Endodermal cell (in vitro differentiated cells): Measurements from ENCODE around the gene CHST6. TPM values are rescaled to one million over a fixed set of nuclear protein-coding genes. Genes with fewer than 3 reads are reported as not detected.

ENCODE experiments used
- DNase-seq: peaks from one replicate; pipeline ENCODE4 v3.0.0-alpha.2; 2017
- H3K27ac ChIP-seq: 2 replicates; pipeline ENCODE4 v1.5.1; 2013; ENCODE audit warnings: mild to moderate bottlenecking, low read depth, low read length, moderate library complexity
- H3K27me3 ChIP-seq: 2 replicates; pipeline ENCODE4 v1.6.1; 2013; ENCODE audit warnings: mild to moderate bottlenecking, low read length, moderate library complexity; ENCODE audit not compliant: insufficient read depth, control insufficient read depth, poor library complexity, severe bottlenecking
- H3K36me3 ChIP-seq: 2 replicates; pipeline ENCODE4 v1.7.0; 2013; ENCODE audit warnings: mild to moderate bottlenecking, low read length, moderate library complexity; ENCODE audit not compliant: control insufficient read depth, insufficient read depth
- H3K4me1 ChIP-seq: one replicate; pipeline ENCODE4 v1.7.0; 2013; ENCODE audit warnings: low read length; ENCODE audit not compliant: control insufficient read depth, insufficient read depth
- H3K4me3 ChIP-seq: 2 replicates; pipeline ENCODE4 v1.5.1; 2013; ENCODE audit warnings: mild to moderate bottlenecking, low read length, moderate library complexity
- H3K9ac ChIP-seq: 2 replicates; pipeline ENCODE4 v1.6.1; 2013; ENCODE audit warnings: mild to moderate bottlenecking, low read length, moderate library complexity; ENCODE audit not compliant: poor library complexity, severe bottlenecking; ENCODE audit errors: extremely low read depth
- H3K9me3 ChIP-seq: 2 replicates; pipeline ENCODE4 v1.6.1; 2013; ENCODE audit warnings: mild to moderate bottlenecking, low read length, moderate library complexity; ENCODE audit not compliant: control insufficient read depth
- H3K27ac Mint-ChIP-seq: 2 replicates; pipeline ENCODE4 v1.8.0; 2020; ENCODE audit warnings: mixed read lengths
- H3K27me3 Mint-ChIP-seq: 2 replicates; pipeline ENCODE4 v1.8.0; 2021; ENCODE audit warnings: mild to moderate bottlenecking, mixed read lengths; ENCODE audit not compliant: insufficient read depth
- H3K36me3 Mint-ChIP-seq: 2 replicates; pipeline ENCODE4 v1.8.0; 2020; ENCODE audit warnings: low read depth, mixed read lengths
- H3K4me1 Mint-ChIP-seq: 2 replicates; pipeline ENCODE4 v1.8.0; 2020; ENCODE audit warnings: mixed read lengths
- H3K4me3 Mint-ChIP-seq: 2 replicates; pipeline ENCODE4 v1.8.0; 2020; ENCODE audit warnings: mild to moderate bottlenecking, moderate library complexity, mixed read lengths
- H3K9me3 Mint-ChIP-seq: 2 replicates; pipeline ENCODE4 v1.8.0; 2020; ENCODE audit warnings: mild to moderate bottlenecking, mixed read lengths
- CTCF ChIP-seq: fragments of 200-600 bp; sonication (generic); conservative IDR thresholded peaks from 2 replicates; pipeline ENCODE4 v1.5.0; 2021; ENCODE audit warnings: antibody characterized with exemption, mild to moderate bottlenecking
- WGBS, 2 experiments: methylation state at CpG; one replicate each; pipeline versions ENCODE4 v1.1.5 to v1.1.7; 2013; ENCODE audit warnings: missing lambda C conversion rate in 2 of 2, mixed read lengths in 1 of 2; ENCODE audit not compliant: insufficient coverage in 1 of 2, insufficient read length in 1 of 2; 5-methylcytosine and 5-hydroxymethylcytosine counted together
- total RNA-seq, 2 donors: library from RNA; stranded (reverse); fragmentation: NEBNext Ultra II Directional in 1 of 2; extraction: Animal tissue kit (Norgen Biotek cat#: 25700) in 1 of 2; gene quantifications; 2 replicates in 1 of 2; 3 replicates in 1 of 2; pipeline ENCODE4 v1.2.1, GENCODE V29; 2021

The CHST6 gene
- total RNA-seq, 2 donors from 2014 or later = 13.5 to 15.9 TPM

GRCh38 chr16:75488322-75488721 lies 6.9 kb downstream of the CHST6 start:
- no peaks in the 10 kb centered on the region for H3K9me3 ChIP-seq
- DNase-seq = no peak
- H3K27me3 ChIP-seq = no peaks in the 10 kb centered on the region
- H3K27me3 Mint-ChIP-seq = peaks cover 2% of the 10 kb centered on the region
- no peak overlapping the region for H3K4me3 Mint-ChIP-seq
- H3K9ac ChIP-seq = no peak overlapping the region
- no peak overlapping the region for H3K4me3 ChIP-seq
- no peak overlapping the region for H3K27ac ChIP-seq
- no peak overlapping the region for H3K27ac Mint-ChIP-seq
- no peaks in the 10 kb centered on the region for H3K9me3 Mint-ChIP-seq
- no peak for TF ChIP-seq CTCF
- H3K36me3 ChIP-seq = no peaks in the 10 kb centered on the region
- no peaks in the 10 kb centered on the region for H3K4me1 ChIP-seq
- 90 to 100% methylated on average over 2 of the region's 2 CpGs for WGBS, 2 experiments
- peaks cover 2% of the 10 kb centered on the region for H3K36me3 Mint-ChIP-seq
- no peaks in the 10 kb centered on the region for H3K4me1 Mint-ChIP-seq

GRCh38 chr16:75486676-75487313 lies 8.4 kb downstream of the CHST6 start:
- 100% methylated on average over 2 of the region's 2 CpGs for WGBS, 2 experiments
- Histone ChIP-seq H3K4me3 (no peak overlapping the region), H3K9ac (no peak overlapping the region), H3K27me3 (no peaks in the 10 kb centered on the region), H3K27ac (no peak overlapping the region), H3K9me3 (no peaks in the 10 kb centered on the region), H3K36me3 (no peaks in the 10 kb centered on the region), H3K4me1 (no peaks in the 10 kb centered on the region)
- H3K27me3 Mint-ChIP-seq = no peaks in the 10 kb centered on the region
- no peaks in the 10 kb centered on the region for H3K4me1 Mint-ChIP-seq
- no peak for DNase-seq
- H3K4me3 Mint-ChIP-seq = no peak overlapping the region
- H3K9me3 Mint-ChIP-seq = no peaks in the 10 kb centered on the region
- TF ChIP-seq CTCF = no peak
- H3K27ac Mint-ChIP-seq = no peak overlapping the region
- peaks cover 2% of the 10 kb centered on the region for H3K36me3 Mint-ChIP-seq

GRCh38 chr16:75486014-75486675 lies 9.1 kb downstream of the CHST6 start:
- no peaks in the 10 kb centered on the region for H3K27me3 Mint-ChIP-seq
- H3K4me1 Mint-ChIP-seq = no peaks in the 10 kb centered on the region
- Histone ChIP-seq H3K9me3 (no peaks in the 10 kb centered on the region), H3K27ac (no peak overlapping the region), H3K36me3 (no peaks in the 10 kb centered on the region), H3K4me1 (no peaks in the 10 kb centered on the region), H3K9ac (no peak overlapping the region), H3K4me3 (no peak overlapping the region), H3K27me3 (no peaks in the 10 kb centered on the region)
- no peak overlapping the region for H3K27ac Mint-ChIP-seq
- no peaks in the 10 kb centered on the region for H3K9me3 Mint-ChIP-seq
- TF ChIP-seq CTCF = no peak
- WGBS, 2 experiments = 87 to 90% methylated on average over 6 to 9 of the region's 9 CpGs
- no peak for DNase-seq
- H3K36me3 Mint-ChIP-seq = peaks cover 2% of the 10 kb centered on the region
- no peak overlapping the region for H3K4me3 Mint-ChIP-seq
